ENCODE measurements around the gene PRICKLE2.

The PRICKLE2 gene

DNA sequence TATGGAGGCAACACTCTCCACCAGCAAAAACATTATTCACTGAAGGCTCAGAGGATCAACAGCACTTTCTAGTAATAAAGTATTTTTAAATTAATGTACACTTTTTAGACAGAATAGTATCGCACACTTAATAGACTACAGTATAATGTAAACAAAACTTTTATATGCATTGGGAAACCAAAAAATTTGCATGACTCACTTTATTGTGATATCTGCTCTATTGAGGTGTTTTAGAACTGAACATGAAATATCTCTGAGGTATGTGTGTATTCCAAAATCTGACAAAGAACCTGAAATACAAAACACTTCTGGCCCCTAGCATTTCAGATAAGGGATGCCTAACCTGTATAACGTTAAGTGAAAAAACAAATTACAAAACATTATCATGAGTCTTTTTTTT, 99.7 kb downstream of the PRICKLE2 start:
- DNase-seq, result no peak

DNA sequence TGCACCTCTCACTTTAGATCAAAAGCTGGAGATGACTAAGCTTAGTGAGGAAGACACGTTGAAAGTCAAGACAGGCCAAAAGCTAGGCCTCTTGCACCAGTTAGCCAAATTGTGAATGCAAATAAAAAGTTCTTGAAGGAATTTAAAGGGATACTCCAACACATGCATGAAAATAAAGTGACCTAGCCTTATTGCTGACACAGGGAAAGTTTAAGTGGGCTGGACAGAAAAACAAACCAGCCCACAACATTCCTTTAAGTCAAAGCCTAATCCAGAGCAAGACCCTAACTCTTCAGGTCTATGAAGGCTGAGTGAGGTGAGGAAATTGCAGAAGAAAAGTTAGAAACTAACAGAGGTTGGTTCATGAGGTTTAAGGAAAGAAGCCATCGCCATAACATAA, 101.3 kb downstream of the PRICKLE2 start:
- no peak for DNase-seq

DNA sequence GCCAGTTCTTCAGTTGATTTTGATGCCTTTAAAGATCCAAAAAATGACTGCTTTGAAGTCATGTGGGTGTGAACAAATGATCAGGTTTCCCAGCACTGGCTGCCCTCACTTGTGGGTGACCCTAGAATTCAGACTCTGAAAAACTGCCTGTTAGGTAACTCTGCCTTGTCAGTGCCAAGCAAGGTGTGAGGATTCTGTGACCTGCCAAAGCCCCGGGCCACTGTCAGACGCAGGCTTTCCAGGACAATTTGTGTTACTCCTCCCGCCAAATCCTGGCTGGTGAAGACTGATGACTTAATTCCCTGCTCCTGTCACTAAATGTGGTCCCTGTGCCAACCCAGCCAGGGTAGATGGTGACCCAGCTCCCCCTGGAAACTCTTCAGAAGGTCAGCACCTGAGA, 102.8 kb downstream of the PRICKLE2 start:
- no peak for DNase-seq

DNA sequence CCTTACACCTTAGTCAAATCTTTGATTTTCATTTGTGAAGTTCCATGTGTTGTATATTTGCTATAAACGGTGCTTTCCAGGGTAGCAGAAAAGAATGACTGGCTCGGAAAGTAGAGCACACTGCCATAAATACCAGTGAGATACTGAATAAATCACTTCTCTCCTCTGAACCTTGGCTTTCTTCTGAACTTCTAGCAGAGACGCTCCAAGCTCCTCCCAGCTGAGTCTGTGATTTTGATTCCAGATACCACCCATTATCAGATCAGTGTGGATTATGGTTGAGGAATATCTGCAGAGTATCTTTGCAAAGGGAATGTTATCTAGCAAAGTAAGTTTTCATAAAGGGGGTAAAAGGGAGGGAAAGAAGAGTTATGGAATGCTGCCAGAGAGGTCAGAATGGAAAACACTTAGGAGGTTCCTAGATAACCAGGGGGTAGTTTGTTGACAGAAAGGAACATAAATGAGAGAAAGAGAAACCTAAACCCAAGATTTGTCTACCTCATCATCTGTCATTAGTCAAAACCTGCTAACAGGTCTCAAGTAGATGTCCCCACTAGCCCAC, 103.4 kb downstream of the PRICKLE2 start:
- no peak for DNase-seq

DNA sequence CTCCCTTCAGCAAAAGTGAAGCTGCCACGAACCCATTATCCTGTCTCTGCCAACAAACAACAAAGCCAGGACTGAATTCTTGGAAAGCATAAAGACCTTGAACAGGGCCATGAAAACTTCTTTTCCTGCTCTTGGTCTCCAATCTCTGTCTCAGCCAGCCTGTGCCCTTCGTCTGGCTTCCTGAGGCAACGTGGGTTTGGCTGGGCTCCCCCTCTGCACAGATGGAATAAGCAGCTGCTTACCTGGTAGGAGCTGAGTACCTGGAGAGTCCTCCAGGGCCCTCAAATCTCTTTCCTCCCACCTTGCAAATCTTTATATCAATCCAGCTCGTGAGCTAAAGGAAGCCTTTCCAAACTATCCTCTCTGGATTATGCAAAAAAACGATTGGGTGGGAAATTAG, 104.4 kb downstream of the PRICKLE2 start:
- DNase-seq, result peak; percentile 75

GRCh38 chr3:64117483-64117882, 107.8 kb downstream of the PRICKLE2 start:
- DNase-seq, result no peak

GRCh38 chr3:64114651-64115050, 110.6 kb downstream of the PRICKLE2 start:
- no peak for DNase-seq

- no peak for DNase-seq
Measured at GRCh38 chr3:64111872-64112271, 113.4 kb downstream of the PRICKLE2 start.

- no peak for DNase-seq
Measured at GRCh38 chr3:64111083-64111482, 114.2 kb downstream of the PRICKLE2 start.

- DNase-seq, result no peak
Measured at GRCh38 chr3:64110071-64110470, 115.2 kb downstream of the PRICKLE2 start.

- peak; percentile 21 for DNase-seq
Measured at GRCh38 chr3:64109438-64109837, 115.8 kb downstream of the PRICKLE2 start.

DNA sequence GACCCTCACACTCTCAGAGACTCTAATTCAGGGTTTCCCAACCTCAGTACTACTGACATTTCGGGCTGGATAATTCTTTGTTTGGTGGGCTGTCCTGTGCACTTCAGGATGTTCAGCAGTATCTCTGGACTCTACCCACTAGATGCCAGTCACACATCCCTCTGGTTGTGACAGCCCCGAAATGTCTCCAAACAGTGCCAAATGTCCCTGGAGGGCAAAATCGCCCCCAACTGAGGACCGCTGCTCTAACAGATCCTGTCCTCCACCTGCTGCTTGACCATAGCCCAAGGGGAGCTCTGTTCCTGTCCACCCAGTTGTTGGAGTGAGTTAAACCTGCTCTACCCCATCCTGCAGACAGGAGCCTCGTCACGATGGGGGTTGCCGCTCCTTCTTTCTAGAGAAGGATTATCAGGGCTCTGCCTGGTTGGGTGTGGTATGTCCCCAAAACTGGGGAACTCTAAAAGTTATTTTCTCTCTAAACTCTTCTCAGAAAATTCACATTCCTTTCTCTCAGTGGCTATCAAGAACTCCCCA, 116.4 kb downstream of the PRICKLE2 start:
- no peak for DNase-seq

GRCh38 chr3:64108231-64108630, 117.0 kb downstream of the PRICKLE2 start:
- DNase-seq, result peak; percentile 79

DNA sequence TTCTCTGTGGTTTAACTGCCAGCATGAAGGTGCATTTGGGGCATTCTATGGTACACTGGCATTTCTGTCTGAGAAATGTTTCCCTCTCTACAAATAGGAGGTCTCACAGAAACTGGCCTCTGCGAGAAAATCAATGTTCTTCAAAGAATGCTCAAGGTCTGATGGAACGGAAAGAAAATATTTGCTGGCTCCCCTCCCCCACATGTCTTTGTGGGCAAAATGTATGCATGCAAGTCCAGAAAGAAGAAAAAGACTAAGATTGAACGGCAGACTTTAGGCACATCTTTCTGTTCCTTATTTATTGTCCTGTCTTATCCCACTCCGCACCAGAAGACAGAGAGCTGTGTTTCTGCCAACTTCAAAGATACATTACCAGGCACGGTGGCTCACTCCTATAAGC, 118.1 kb downstream of the PRICKLE2 start:
- DNase-seq, result no peak

GRCh38 chr3:64105816-64106215, 119.5 kb downstream of the PRICKLE2 start:
- no peak for DNase-seq

DNA sequence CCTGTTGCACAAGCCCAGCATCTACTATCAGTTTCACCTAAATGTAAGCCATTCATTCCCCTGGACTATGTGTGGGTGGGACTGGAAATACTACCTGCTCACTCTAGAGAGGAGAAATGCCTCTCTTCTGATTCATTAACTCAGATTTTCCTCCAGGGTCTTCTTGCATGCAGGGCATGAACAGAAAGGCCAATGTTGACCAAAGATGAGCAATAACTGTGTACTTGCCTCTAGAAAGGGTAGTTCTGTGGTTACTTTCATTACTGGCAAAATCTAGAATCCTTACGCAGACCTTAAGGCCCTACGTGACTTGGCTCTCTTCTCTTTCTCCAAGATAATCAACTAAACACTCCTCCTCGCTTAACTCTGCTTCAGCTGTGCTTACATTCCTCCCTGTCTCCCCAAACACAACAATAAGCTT, 120.6 kb downstream of the PRICKLE2 start:
- DNase-seq, result no peak

- DNase-seq, result no peak
Measured at GRCh38 chr3:64104006-64104405, 121.3 kb downstream of the PRICKLE2 start.

DNA sequence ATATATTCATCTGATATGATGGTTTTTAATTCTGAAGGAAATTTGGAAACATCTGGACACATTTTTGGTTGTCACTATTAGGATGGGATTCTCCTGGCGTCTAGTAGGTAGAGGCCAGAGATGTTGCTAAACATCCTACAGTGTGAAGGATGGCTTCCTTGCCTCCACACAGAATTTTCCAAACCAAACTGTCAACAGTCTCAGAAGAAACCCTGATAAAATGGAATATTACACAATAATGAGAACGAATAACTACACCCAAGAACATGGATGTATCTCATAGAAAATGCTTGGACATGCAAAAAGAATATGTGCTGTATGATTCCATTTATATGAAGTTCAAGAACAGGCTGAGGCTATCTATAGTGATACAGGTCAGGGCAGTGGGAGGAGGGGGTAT, 122.1 kb downstream of the PRICKLE2 start:
- DNase-seq, result no peak

- DNase-seq, result no peak
Measured at GRCh38 chr3:64102147-64102546, 123.1 kb downstream of the PRICKLE2 start.

DNA sequence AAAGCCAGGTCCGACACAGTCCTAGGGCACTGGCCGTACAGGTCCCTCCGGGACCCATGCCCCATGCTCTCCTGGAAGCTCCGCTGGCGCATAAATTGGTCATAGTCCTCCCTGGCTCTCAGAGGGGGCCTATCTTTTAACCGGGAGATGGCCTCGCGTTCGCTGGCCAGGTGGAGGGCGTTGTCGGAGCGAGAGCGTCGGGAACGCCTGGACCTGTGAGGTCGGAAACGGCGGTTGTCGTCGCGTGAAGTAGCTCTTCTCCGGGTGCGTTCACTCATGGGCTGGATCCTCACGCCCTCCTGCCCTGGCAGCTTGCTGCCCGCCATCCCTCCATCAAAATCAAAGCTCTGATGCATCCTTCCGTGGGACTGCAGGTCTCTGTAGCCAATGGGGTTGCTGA, 126.0 kb downstream of the PRICKLE2 start:
- DNase-seq, result no peak

GRCh38 chr3:64098670-64099069, 126.6 kb downstream of the PRICKLE2 start:
- no peak for DNase-seq

DNA sequence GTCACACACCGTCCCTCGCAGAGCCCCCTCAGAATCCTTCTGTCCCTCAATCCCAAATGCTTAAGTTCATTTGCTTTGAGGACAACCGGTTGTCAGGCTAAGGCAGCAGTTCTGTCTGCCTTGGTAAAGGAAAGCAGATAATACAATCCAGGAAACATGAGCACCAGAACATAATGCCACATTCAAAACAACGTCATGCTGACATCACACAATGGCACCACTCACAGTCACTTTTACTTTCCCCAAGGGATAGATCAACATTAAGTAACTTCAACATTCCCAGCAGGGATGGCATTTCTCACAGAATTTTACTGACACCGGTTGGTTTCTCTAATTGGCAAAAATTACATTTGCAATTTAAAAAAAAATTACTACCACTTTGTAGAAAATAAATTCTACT, 127.3 kb downstream of the PRICKLE2 start:
- DNase-seq, result no peak

GRCh38 chr3:64095802-64096201, 129.5 kb downstream of the PRICKLE2 start:
- no peak for DNase-seq

- DNase-seq, result no peak
Measured at GRCh38 chr3:64094713-64095079, 130.6 kb downstream of the PRICKLE2 start.

All from NCI-H2171 treated with DMSO at 0.1 percent for 48 hours (cell line).